ENCODE measurements around the gene CFAP68. TPM values are rescaled to one million over a fixed set of nuclear protein-coding genes. Genes with fewer than 3 reads are reported as not detected.

The CFAP68 gene
- 8.4 and 14.6 TPM in 2 replicates for total RNA-seq (2012; rRNA removed)

GRCh38 chr11:111878849-111879636, at the start of gene CFAP68, which contains the start of gene FDXACB1:
TSS of gene CFAP68 (plus strand) at chr11:111879541. CDS start at chr11:111879561, 20 bp downstream.
TSS of gene FDXACB1 (minus strand) at chr11:111879165. CDS start at chr11:111879132, 33 bp downstream.
- Histone ChIP-seq H3K4me2 (ENCODE audit: low read length) (peak within 1 kb of the TSS; percentile 79), H3K4me1 (ENCODE audit: control insufficient read depth, insufficient read depth, low read length) (peaks cover 11% of the 10 kb centered on the region), H3K27me3 (ENCODE audit: control insufficient read depth, insufficient read depth, low read length) (no peaks in the 10 kb centered on the region), H3K9me3 (replicated peaks; ENCODE audit: low read length) (no peaks in the 10 kb centered on the region), H3K9ac (ENCODE audit: low read depth, low read length) (peak within 1 kb of the TSS; percentile 82), H3K4me3 (ENCODE audit: low read length) (peak within 1 kb of the TSS; percentile 77), H3K36me3 (ENCODE audit: insufficient read depth, low read length) (no peaks in the 10 kb centered on the region)

GRCh38 chr11:111833524-111833923, 45.8 kb upstream of the CFAP68 start:
- no peak overlapping the region for H3K4me2 ChIP-seq (ENCODE audit: low read length)
- H3K36me3 ChIP-seq (ENCODE audit: insufficient read depth, low read length), result peaks cover 24% of the 10 kb centered on the region
- no peaks in the 10 kb centered on the region for H3K27me3 ChIP-seq (ENCODE audit: control insufficient read depth, insufficient read depth, low read length)
- H3K4me1 ChIP-seq (ENCODE audit: control insufficient read depth, insufficient read depth, low read length), result peaks cover 15% of the 10 kb centered on the region
- H3K9ac ChIP-seq (ENCODE audit: low read depth, low read length), result no peak overlapping the region
- H3K4me3 ChIP-seq (ENCODE audit: low read length), result no peak overlapping the region
- H3K9me3 ChIP-seq (replicated peaks; ENCODE audit: low read length), result no peaks in the 10 kb centered on the region

GRCh38 chr11:111834432-111835163, 44.7 kb upstream of the CFAP68 start:
- no peak overlapping the region for H3K4me2 ChIP-seq (ENCODE audit: low read length)

GRCh38 chr11:111835665-111836064, 43.7 kb upstream of the CFAP68 start:
- H3K4me3 ChIP-seq (ENCODE audit: low read length), result no peak overlapping the region
- H3K4me2 ChIP-seq (ENCODE audit: low read length), result no peak overlapping the region
- peaks cover 26% of the 10 kb centered on the region for H3K36me3 ChIP-seq (ENCODE audit: insufficient read depth, low read length)
- no peaks in the 10 kb centered on the region for H3K9me3 ChIP-seq (replicated peaks; ENCODE audit: low read length)
- H3K4me1 ChIP-seq (ENCODE audit: control insufficient read depth, insufficient read depth, low read length), result peaks cover 4% of the 10 kb centered on the region
- H3K27me3 ChIP-seq (ENCODE audit: control insufficient read depth, insufficient read depth, low read length), result no peaks in the 10 kb centered on the region
- no peak overlapping the region for H3K9ac ChIP-seq (ENCODE audit: low read depth, low read length)

More at GRCh38 chr11:111834432-111835163, 44.7 kb upstream of the CFAP68 start:
- no peak overlapping the region for H3K9ac ChIP-seq (ENCODE audit: low read depth, low read length)
- peaks cover 6% of the 10 kb centered on the region for H3K4me1 ChIP-seq (ENCODE audit: control insufficient read depth, insufficient read depth, low read length)
- peaks cover 24% of the 10 kb centered on the region for H3K36me3 ChIP-seq (ENCODE audit: insufficient read depth, low read length)
- no peaks in the 10 kb centered on the region for H3K9me3 ChIP-seq (replicated peaks; ENCODE audit: low read length)
- H3K4me3 ChIP-seq (ENCODE audit: low read length), result no peak overlapping the region
- no peaks in the 10 kb centered on the region for H3K27me3 ChIP-seq (ENCODE audit: control insufficient read depth, insufficient read depth, low read length)

GRCh38 chr11:111836162-111836561, 43.2 kb upstream of the CFAP68 start:
- H3K4me2 ChIP-seq (ENCODE audit: low read length), result no peak overlapping the region
- H3K36me3 ChIP-seq (ENCODE audit: insufficient read depth, low read length), result peaks cover 26% of the 10 kb centered on the region
- peaks cover 4% of the 10 kb centered on the region for H3K4me1 ChIP-seq (ENCODE audit: control insufficient read depth, insufficient read depth, low read length)
- no peaks in the 10 kb centered on the region for H3K9me3 ChIP-seq (replicated peaks; ENCODE audit: low read length)
- no peak overlapping the region for H3K4me3 ChIP-seq (ENCODE audit: low read length)
- no peak overlapping the region for H3K9ac ChIP-seq (ENCODE audit: low read depth, low read length)
- no peaks in the 10 kb centered on the region for H3K27me3 ChIP-seq (ENCODE audit: control insufficient read depth, insufficient read depth, low read length)

GRCh38 chr11:111836721-111837120, 42.6 kb upstream of the CFAP68 start:
- no peak overlapping the region for H3K9ac ChIP-seq (ENCODE audit: low read depth, low read length)
- H3K4me1 ChIP-seq (ENCODE audit: control insufficient read depth, insufficient read depth, low read length), result peaks cover 4% of the 10 kb centered on the region
- H3K36me3 ChIP-seq (ENCODE audit: insufficient read depth, low read length), result peaks cover 26% of the 10 kb centered on the region

GRCh38 chr11:111837366-111837891, 41.9 kb upstream of the CFAP68 start:
- H3K36me3 ChIP-seq (ENCODE audit: insufficient read depth, low read length), result peaks cover 26% of the 10 kb centered on the region
- no peak overlapping the region for H3K4me3 ChIP-seq (ENCODE audit: low read length)
- no peaks in the 10 kb centered on the region for H3K27me3 ChIP-seq (ENCODE audit: control insufficient read depth, insufficient read depth, low read length)
- H3K9me3 ChIP-seq (replicated peaks; ENCODE audit: low read length), result no peaks in the 10 kb centered on the region
- H3K4me1 ChIP-seq (ENCODE audit: control insufficient read depth, insufficient read depth, low read length), result peaks cover 4% of the 10 kb centered on the region
- H3K4me2 ChIP-seq (ENCODE audit: low read length), result no peak overlapping the region
- no peak overlapping the region for H3K9ac ChIP-seq (ENCODE audit: low read depth, low read length)

More at GRCh38 chr11:111836721-111837120, 42.6 kb upstream of the CFAP68 start:
- Histone ChIP-seq H3K4me3 (ENCODE audit: low read length) (no peak overlapping the region), H3K9me3 (replicated peaks; ENCODE audit: low read length) (no peaks in the 10 kb centered on the region), H3K4me2 (ENCODE audit: low read length) (no peak overlapping the region), H3K27me3 (ENCODE audit: control insufficient read depth, insufficient read depth, low read length) (no peaks in the 10 kb centered on the region)

- Histone ChIP-seq H3K4me3 (ENCODE audit: low read length) (no peak overlapping the region), H3K27me3 (ENCODE audit: control insufficient read depth, insufficient read depth, low read length) (no peaks in the 10 kb centered on the region), H3K9ac (ENCODE audit: low read depth, low read length) (no peak overlapping the region), H3K4me2 (ENCODE audit: low read length) (no peak overlapping the region), H3K36me3 (ENCODE audit: insufficient read depth, low read length) (peaks cover 28% of the 10 kb centered on the region), H3K9me3 (replicated peaks; ENCODE audit: low read length) (no peaks in the 10 kb centered on the region), H3K4me1 (ENCODE audit: control insufficient read depth, insufficient read depth, low read length) (peaks cover 4% of the 10 kb centered on the region)
Observed at GRCh38 chr11:111838054-111838453, 41.3 kb upstream of the CFAP68 start.

- H3K36me3 ChIP-seq (ENCODE audit: insufficient read depth, low read length), result peaks cover 40% of the 10 kb centered on the region
Observed at GRCh38 chr11:111840143-111840542, 39.2 kb upstream of the CFAP68 start.

GRCh38 chr11:111841370-111842053, 37.8 kb upstream of the CFAP68 start:
- Histone ChIP-seq H3K9ac (ENCODE audit: low read depth, low read length) (no peak overlapping the region), H3K4me1 (ENCODE audit: control insufficient read depth, insufficient read depth, low read length) (peaks cover 9% of the 10 kb centered on the region), H3K4me3 (ENCODE audit: low read length) (no peak overlapping the region), H3K9me3 (replicated peaks; ENCODE audit: low read length) (no peaks in the 10 kb centered on the region), H3K36me3 (ENCODE audit: insufficient read depth, low read length) (peaks cover 35% of the 10 kb centered on the region), H3K27me3 (ENCODE audit: control insufficient read depth, insufficient read depth, low read length) (no peaks in the 10 kb centered on the region), H3K4me2 (ENCODE audit: low read length) (no peak overlapping the region)

More at GRCh38 chr11:111840143-111840542, 39.2 kb upstream of the CFAP68 start:
- no peaks in the 10 kb centered on the region for H3K27me3 ChIP-seq (ENCODE audit: control insufficient read depth, insufficient read depth, low read length)
- H3K9ac ChIP-seq (ENCODE audit: low read depth, low read length), result no peak overlapping the region
- H3K9me3 ChIP-seq (replicated peaks; ENCODE audit: low read length), result no peaks in the 10 kb centered on the region
- H3K4me2 ChIP-seq (ENCODE audit: low read length), result no peak overlapping the region
- no peak overlapping the region for H3K4me3 ChIP-seq (ENCODE audit: low read length)
- peaks cover 4% of the 10 kb centered on the region for H3K4me1 ChIP-seq (ENCODE audit: control insufficient read depth, insufficient read depth, low read length)

GRCh38 chr11:111843661-111844060, 35.7 kb upstream of the CFAP68 start:
- H3K9ac ChIP-seq (ENCODE audit: low read depth, low read length), result no peak overlapping the region
- peaks cover 27% of the 10 kb centered on the region for H3K36me3 ChIP-seq (ENCODE audit: insufficient read depth, low read length)
- no peaks in the 10 kb centered on the region for H3K9me3 ChIP-seq (replicated peaks; ENCODE audit: low read length)
- no peak overlapping the region for H3K4me3 ChIP-seq (ENCODE audit: low read length)
- H3K4me2 ChIP-seq (ENCODE audit: low read length), result no peak overlapping the region
- H3K27me3 ChIP-seq (ENCODE audit: control insufficient read depth, insufficient read depth, low read length), result no peaks in the 10 kb centered on the region
- H3K4me1 ChIP-seq (ENCODE audit: control insufficient read depth, insufficient read depth, low read length), result peaks cover 11% of the 10 kb centered on the region

Data from skeletal muscle satellite cell (primary cell).